NCI-H2227 treated with DMSO at 0.1 percent for 48 hours (cell line): ENCODE data around the gene GTPBP4.
A peak's percentile ranks its signal among the peaks of the same experiment; 100 is the strongest.
"Not testable (repeated sequence)": the region's sequence is repeated elsewhere in the genome, so short reads cannot be mapped to it uniquely, and the experiment has no call there.

Experiments used
- DNase-seq: peaks from one replicate; lab custom pipeline; 2025; lab: John Stamatoyannopoulos, UW

GTPBP4 gene

DNA sequence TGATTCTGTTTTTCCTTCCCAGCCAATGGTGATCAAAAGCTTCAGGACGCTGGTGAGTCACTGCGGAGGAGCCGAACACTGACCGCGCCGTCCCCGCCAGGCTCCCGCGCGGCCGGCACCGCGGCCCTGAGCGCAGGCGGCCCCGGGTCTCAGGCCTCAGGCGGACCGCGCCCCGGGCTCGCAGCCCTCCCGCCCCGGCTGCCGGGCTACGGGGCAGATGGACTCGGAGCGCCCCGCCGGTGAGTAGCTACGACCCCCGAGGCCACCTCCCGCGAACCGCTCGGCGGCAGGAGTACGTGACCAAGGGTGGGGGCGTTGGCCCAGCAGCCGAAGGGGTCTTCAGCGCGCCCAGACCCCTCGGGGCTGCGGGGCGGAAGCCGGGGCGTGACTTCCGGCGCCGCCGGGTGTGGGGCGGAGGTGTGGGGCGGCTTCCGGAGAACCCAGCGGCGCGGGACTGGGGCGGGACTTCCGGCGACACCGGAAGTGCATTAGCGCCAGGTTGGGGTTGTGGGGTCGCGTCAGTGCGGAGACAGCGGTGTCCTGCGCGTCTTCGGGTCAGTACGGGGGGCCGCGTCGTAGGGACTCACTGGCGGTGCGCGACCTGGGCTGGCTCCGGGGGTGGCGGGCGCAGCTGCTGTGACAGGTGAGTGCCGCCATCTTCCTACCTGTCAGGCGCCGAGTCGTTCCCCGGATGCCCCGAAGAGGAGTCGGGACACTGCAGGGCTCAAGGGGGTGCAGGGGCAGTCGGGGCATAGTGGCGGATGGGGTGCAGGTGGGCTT is 68.3 kb downstream of the GTPBP4 start, which contains the start of gene WDR37:
Gene WDR37, plus strand, starts transcription at position 60 of the 780 bp plus-strand sequence. CDS start 15,771 bp downstream, outside the sequence.
- DNase-seq, result peak; percentile 52

DNA sequence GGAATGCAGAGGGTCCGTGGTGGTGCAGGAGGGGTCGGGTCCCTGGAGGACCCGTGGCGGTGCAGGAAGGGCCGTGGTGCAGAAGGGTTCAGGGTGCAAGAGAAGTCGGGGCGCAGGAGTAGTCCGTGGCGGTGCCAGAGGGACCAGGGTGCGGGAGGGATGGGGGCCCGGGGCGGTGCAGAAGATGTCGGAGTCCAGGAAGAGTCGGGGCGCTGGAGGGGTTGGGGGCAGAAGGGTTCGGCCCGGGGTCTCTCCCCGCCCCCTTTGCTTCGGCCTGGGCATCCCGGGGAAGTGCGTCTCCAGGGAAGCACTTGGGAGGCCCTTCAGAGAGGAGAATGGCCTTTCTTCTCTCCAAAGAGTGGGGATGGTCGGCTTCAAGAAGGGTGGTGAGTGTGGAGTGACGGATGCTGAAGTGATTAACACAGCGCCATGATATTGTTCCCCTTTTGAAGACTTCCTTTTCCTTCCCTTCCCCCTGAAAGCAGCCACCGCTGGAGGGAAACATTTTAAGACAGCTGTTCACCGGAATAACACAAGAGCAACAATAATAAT is 68.9 kb downstream of the GTPBP4 start:
- no peak for DNase-seq

DNA sequence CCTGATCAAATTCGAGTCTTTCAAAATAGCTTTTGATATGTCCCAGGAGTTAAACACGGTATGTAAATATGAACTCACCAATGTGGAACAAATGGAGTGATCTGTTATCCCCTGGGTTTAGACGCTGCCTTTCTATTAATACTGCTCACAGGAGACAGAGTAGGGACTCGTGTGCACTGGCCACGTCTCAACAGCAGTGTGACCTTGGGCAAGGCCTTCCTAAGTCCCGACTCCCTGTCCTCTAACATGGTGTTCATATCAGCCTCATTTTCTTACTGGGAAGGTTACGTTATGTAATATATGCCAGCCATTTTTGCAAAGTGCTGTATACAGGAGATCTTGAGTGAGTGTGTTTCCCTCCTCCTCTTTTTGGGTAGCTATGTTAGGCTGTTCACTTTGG is 69.8 kb downstream of the GTPBP4 start:
- no peak for DNase-seq

DNA sequence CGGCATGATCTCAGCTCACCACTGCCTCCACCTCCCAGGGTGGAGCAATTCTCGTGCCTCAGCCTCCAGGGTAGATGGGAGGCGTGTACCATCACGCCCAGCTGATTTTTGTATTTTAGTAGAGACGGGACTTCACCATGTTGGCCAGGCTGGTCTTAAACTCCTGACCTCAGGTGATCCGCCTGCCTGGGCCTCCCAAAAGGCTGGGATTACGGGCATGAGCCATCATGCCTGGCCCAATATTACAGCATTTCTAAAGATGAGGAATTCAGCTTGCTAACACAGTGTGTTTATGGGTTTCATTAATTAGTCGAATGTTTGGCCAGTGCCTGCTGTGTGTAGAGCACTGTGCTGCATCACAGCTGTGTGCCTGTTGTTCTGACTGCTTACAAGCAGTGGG is 71.7 kb downstream of the GTPBP4 start:
- DNase-seq, result no peak

DNA sequence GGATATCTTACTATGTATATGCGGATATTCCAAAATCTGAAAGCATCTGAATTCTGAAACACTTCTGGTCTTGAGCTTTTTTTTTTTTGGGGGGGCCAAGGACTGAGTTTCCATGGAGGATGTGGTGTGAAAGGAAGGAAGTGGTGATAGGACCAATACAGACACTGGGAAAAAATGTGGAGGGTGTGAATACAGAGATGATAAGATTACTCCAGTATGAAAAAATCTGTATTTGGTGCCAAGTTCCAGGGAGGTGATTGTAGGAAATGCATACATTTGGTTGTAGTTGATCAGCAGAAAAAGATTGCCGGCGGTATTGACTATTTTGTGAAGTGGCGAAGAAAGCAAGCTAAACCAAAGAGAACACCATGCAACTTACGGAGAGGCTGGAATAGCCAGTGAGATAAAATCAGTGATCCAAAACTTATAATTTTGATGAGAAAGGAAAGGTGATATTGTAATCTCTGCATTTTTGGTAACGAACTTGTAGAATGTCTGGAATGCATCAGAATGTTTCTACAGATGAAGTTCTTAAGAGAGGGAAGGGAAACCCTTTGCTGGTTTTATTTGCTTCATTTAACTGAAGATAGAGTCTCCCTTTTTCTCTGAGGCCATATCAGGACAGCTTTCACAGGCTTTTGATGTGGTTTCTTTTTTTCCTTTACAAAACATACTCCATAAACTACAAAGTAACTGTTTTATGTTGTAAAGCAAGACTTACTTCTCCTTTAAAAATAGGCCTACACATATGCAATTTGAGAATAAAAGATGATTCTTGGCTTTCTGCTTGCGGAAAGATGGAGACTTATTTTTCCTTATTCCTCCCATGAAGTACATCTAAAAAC is 73.9 kb downstream of the GTPBP4 start:
- DNase-seq, result no peak

DNA sequence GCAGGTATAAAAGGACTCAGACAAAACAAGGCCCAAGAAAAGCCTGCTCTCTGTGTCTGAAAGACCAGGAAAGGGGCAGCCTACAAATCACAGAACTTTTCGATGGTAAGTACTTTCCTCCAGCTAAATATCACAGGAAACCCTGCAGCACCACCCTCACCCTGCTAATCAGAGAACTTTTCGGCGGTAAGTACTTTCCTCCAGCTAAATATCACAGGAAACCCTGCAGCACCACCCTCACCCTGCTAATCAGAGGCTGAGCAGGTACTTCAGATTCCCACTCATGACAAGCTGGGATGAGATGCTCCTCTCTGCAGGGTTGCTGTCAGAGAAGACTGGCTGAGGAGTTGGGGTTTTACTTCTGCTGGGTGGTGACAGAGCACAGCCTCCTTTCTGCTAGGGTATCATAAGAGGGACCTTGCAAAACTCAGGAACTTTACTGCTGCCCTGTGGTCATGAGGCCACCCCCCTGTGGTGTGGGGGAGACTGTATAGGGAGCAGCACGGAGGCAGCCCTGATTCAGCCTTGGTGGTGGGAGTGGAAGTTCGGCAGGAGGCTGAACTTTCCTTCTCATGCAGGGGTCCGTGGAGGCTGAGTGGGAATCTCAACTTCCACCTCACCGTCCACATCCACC is 75.1 kb downstream of the GTPBP4 start:
- no peak for DNase-seq

DNA sequence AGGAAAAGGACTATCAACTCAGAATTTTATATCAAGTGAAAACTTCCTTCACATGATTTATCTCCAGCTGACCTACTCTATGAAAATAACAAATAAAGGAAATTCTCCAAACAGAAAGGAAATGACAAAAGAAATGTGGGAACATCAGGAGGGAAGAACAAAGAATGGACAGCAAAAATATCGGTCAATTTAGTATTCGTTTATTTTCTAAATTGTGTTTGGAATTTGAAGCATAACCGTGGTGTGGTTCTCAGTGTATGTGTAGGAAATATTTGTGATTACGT is 76.7 kb downstream of the GTPBP4 start:
- no peak for DNase-seq

DNA sequence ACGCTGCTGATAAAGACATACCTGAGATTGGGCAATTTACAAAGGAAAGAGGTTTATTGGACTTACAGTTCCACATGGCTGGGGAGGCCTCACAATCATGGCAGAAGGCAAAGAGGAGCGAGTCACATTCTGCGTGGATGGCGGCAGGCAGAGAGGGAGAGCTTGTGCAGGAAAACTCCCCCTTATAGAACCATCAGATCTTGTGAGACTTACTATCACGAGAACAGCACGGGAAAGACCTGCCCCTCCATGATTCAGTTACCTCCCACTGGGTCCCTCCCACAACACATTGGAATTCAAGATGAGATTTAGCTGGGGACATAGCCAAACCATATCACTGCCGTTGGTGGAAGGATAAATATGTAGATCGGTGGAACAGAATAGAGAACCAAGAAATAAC is 78.5 kb downstream of the GTPBP4 start:
- not testable (repeated sequence) for DNase-seq

DNA sequence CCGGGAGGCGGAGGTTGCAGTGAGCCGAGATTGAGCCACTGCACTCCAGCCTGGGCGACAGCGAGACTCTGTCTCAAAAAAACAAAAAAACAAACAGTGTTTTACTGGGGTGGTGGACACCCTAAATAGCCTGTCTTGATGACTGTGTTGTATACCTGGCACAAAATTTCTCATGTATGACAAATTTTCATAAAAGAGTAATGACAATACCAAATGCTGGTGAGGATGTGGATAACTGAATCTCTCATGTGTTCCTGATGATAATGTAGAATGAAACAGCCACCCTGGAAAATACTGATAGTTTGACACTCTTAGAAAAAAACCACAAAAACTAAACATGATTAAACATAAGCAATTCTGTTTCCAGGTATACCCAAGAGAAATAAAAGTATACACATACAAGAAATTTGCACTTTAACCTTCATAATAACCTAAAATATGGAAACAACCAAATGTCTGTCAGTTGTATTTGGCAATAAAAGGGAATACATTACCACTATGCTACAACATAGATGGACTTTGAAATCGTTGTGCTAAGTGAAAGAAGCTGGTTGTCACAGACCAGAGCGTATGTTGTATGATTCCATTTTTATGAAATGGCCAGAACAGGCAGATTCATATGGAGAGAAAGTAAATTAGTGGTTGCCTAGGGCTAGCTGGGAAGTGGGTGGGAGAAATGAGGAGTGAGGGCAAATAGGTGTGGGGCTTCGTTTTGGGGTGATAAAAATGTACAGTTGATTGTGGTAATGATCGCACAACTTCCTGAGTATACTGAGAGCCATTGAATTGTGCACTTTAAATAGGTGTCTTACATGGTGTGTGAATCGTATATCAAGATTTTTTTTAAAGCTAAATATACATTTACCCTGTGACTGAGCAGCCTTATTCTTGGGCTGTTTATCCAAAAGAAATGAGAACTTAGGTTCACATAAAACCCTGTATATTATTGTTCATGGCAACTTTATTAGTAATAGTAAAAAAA is 80.4 kb downstream of the GTPBP4 start:
- no peak for DNase-seq
